Globus pallidus (tissue), 1 donor: ENCODE data around the gene SLC25A18.
"Not testable (repeated sequence)": the region's sequence is repeated elsewhere in the genome, so short reads cannot be mapped to it uniquely, and the experiment has no call there.

ENCODE experiments used
- DNase-seq: peaks from one replicate; pipeline ENCODE4 v3.0.0-alpha.2; 2015; ENCODE audit warnings: low spot score

Gene SLC25A18

GRCh38 chr22:17607891-17608521 is 44.7 kb downstream of the SLC25A18 start:
- no peak for DNase-seq

GRCh38 chr22:17612057-17612456 is 48.8 kb downstream of the SLC25A18 start:
- DNase-seq: no peak

- no peak for DNase-seq
These were observed 50.0 kb downstream of the SLC25A18 start for GRCh38 chr22:17613280-17613679.

- DNase-seq: no peak
These were observed 64.7 kb downstream of the SLC25A18 start for GRCh38 chr22:17627961-17628405.

GRCh38 chr22:17628406-17629172 is 65.3 kb downstream of the SLC25A18 start, which contains the start of gene ATP6V1E1:
Gene ATP6V1E1, minus strand, starts transcription at chr22:17628749. Its CDS starts 114 bp downstream, at chr22:17628635.
- DNase-seq: peak; percentile 96

- no peak for DNase-seq
These were observed 65.8 kb downstream of the SLC25A18 start for GRCh38 chr22:17629173-17629489.

GRCh38 chr22:17629641-17630040 is 66.3 kb downstream of the SLC25A18 start:
- no peak for DNase-seq

GRCh38 chr22:17631076-17631565 is 67.8 kb downstream of the SLC25A18 start:
- DNase-seq: no peak

- no peak for DNase-seq
These were observed 70.1 kb downstream of the SLC25A18 start for GRCh38 chr22:17633217-17633997.

GRCh38 chr22:17633998-17634323 is 70.7 kb downstream of the SLC25A18 start:
- no peak for DNase-seq

GRCh38 chr22:17634696-17635095 is 71.4 kb downstream of the SLC25A18 start:
- no peak for DNase-seq

GRCh38 chr22:17636850-17637249 is 73.6 kb downstream of the SLC25A18 start:
- not testable (repeated sequence) for DNase-seq

GRCh38 chr22:17637490-17638181 is 74.3 kb downstream of the SLC25A18 start:
- DNase-seq: no peak

GRCh38 chr22:17638182-17638431 is 74.8 kb downstream of the SLC25A18 start:
- DNase-seq: no peak

GRCh38 chr22:17638432-17639246 is 75.3 kb downstream of the SLC25A18 start, which contains the start of gene BCL2L13:
Gene BCL2L13, plus strand, starts transcription at chr22:17638757. Its CDS starts 16,955 bp downstream, at chr22:17655712.
- DNase-seq: peak; percentile 86

- peak; percentile 10 for DNase-seq
These were observed 76.0 kb downstream of the SLC25A18 start for GRCh38 chr22:17639247-17639741.
